PC-9 (cell line): ENCODE results near the gene TRIP6.
"Not testable (repeated sequence)": the region's sequence is repeated elsewhere in the genome, so short reads cannot be mapped to it uniquely, and the experiment has no call there.

ENCODE experiments used
- CTCF ChIP-seq: fragments of 200-600 bp; sonication (generic); conservative IDR thresholded peaks from 2 replicates; pipeline ENCODE4 v1.6.1; 2017; ENCODE audit warnings: mixed run types, antibody characterized with exemption, mild to moderate bottlenecking, moderate library complexity
- EZH2 ChIP-seq: fragments of 200-600 bp; sonication (generic); IDR thresholded peaks from 2 replicates; pipeline ENCODE4 v1.8.0; 2017; ENCODE audit warnings: antibody characterized with exemption, low read depth

- TF ChIP-seq CTCF, EZH2: not testable (repeated sequence)
Measured at GRCh38 chr7:100854899-100855298, 12.3 kb upstream of the TRIP6 start.
